ENCODE measurements around the gene STMP1. TPM values are rescaled to one million over a fixed set of nuclear protein-coding genes. Genes with fewer than 3 reads are reported as not detected.

Gene STMP1
- total RNA-seq, 1 experiment from 2014 or later: 33.6 TPM

DNA sequence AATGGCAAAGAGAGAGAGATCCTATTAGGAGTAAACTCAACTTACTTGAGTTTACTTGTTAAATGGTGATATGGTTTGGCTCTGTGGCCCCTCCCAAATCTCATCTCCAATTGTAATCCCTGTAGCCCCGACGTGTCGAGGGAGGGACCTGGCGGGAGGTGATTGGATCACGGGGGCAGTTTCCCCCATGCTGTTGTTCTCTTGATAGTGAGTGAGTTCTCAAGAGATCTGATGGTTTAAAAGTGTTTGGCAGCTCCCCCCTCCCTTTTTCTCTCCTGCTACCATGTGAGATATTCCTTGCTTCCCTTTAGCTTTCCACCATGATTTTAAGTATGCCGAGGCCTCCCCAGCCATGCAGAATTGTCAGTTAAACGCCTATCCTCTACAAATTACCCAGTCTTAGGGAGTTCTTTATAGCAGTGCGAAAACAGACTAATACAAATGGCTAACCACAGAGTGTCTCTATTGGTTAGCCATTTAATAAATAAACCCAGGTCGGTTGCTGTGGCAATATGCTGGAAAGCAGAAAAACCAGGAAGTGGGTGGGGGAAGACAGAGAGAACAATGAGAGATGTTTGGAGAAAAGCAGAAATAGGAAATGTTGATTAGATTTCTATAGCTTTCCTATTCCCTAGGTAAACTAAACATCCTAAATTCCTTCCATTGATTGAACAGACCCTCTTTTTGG is 3.0 kb upstream of the STMP1 start:
- H3K9me3 Mint-ChIP-seq (ENCODE audit: unreplicated experiment): no peaks in the 10 kb centered on the region
- DNase-seq (ENCODE audit: unreplicated experiment): no peak
- no peak overlapping the region for H3K4me3 Mint-ChIP-seq (ENCODE audit: unreplicated experiment)
- no peak overlapping the region for H3K27ac Mint-ChIP-seq (ENCODE audit: low read depth, unreplicated experiment)
- BruUV-seq (replicated peaks): no TSS peak
- ChIA-PET POLR2A (no interaction called here), CTCF (interaction anchor here (0.5 to 9.3 kb wide), 6 partner anchors 13 to 483 kb away, joined by 3 to 80 read pairs (median 4); no protein-coding TSS in a partner anchor)
- intact Hi-C loops (cut with micrococcal nuclease): no loop called here
- H3K36me3 Mint-ChIP-seq (ENCODE audit: insufficient read depth, unreplicated experiment): peaks cover 5% of the 10 kb centered on the region
- peaks cover 7% of the 10 kb centered on the region for H3K4me1 Mint-ChIP-seq (ENCODE audit: insufficient read depth, unreplicated experiment)
- no peak for TF ChIP-seq CTCF (IDR thresholded peaks at IDR 0.05; ENCODE audit: unreplicated experiment)
- H3K27me3 Mint-ChIP-seq (ENCODE audit: insufficient read depth, unreplicated experiment): no peaks in the 10 kb centered on the region

- DNase-seq (ENCODE audit: unreplicated experiment): peak; percentile 80
- POLR2A ChIA-PET: interaction anchor here (0.6 to 3.3 kb wide), 18 partner anchors 8 to 407 kb away, joined by 3 to 42 read pairs (median 5); no protein-coding TSS in a partner anchor
Observed at GRCh38 chr7:135661311-135662122, 797 bp upstream of the STMP1 start.

DNA sequence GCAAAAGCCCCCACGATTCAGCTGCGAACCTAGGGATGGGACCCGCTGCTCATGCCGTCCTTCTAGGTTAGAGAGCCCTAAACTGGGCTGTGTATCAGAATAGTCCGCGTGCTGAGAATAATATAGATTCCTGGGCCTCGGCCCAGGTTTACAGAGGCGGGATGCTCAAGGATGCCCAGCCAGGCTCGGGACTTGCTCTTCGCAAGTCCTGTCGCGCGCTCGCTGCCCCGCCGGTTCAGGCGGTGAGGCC is 266 bp upstream of the STMP1 start:
- no peaks in the 10 kb centered on the region for H3K27me3 Mint-ChIP-seq (ENCODE audit: insufficient read depth, unreplicated experiment)
- BruUV-seq (replicated peaks): no TSS peak
- no peak for DNase-seq (ENCODE audit: unreplicated experiment)
- H3K4me3 Mint-ChIP-seq (ENCODE audit: unreplicated experiment): peak overlapping the region; percentile 97
- peaks cover 6% of the 10 kb centered on the region for H3K36me3 Mint-ChIP-seq (ENCODE audit: insufficient read depth, unreplicated experiment)
- intact Hi-C loops (cut with micrococcal nuclease): no loop called here
- ChIA-PET POLR2A (interaction anchor here (0.6 to 3.5 kb wide), 23 partner anchors 8 to 408 kb away, joined by 3 to 42 read pairs (median 5); no protein-coding TSS in a partner anchor), CTCF (interaction anchor here (0.5 to 9.3 kb wide), 13 partner anchors 12 to 428 kb away, joined by 3 to 80 read pairs (median 7); no protein-coding TSS in a partner anchor)
- H3K9me3 Mint-ChIP-seq (ENCODE audit: unreplicated experiment): no peaks in the 10 kb centered on the region
- TF ChIP-seq CTCF (IDR thresholded peaks at IDR 0.05; ENCODE audit: unreplicated experiment): peak; percentile 66
- H3K4me1 Mint-ChIP-seq (ENCODE audit: insufficient read depth, unreplicated experiment): peaks cover 26% of the 10 kb centered on the region
- H3K27ac Mint-ChIP-seq (ENCODE audit: low read depth, unreplicated experiment): peak overlapping the region; percentile 98

More at GRCh38 chr7:135661311-135662122, 797 bp upstream of the STMP1 start:
- H3K27ac Mint-ChIP-seq (ENCODE audit: low read depth, unreplicated experiment): peak overlapping the region; percentile 98
- no peaks in the 10 kb centered on the region for H3K9me3 Mint-ChIP-seq (ENCODE audit: unreplicated experiment)
- CTCF ChIA-PET: interaction anchor here (0.5 to 9.3 kb wide), 14 partner anchors 11 to 428 kb away, joined by 3 to 80 read pairs (median 6); no protein-coding TSS in a partner anchor
- no peak for TF ChIP-seq CTCF (IDR thresholded peaks at IDR 0.05; ENCODE audit: unreplicated experiment)
- no peaks in the 10 kb centered on the region for H3K27me3 Mint-ChIP-seq (ENCODE audit: insufficient read depth, unreplicated experiment)
- peaks cover 5% of the 10 kb centered on the region for H3K36me3 Mint-ChIP-seq (ENCODE audit: insufficient read depth, unreplicated experiment)
- peaks cover 23% of the 10 kb centered on the region for H3K4me1 Mint-ChIP-seq (ENCODE audit: insufficient read depth, unreplicated experiment)
- H3K4me3 Mint-ChIP-seq (ENCODE audit: unreplicated experiment): peak overlapping the region; percentile 97
- TSS peak; percentile 82 for BruUV-seq (replicated peaks)
- intact Hi-C loops (cut with micrococcal nuclease): no loop called here

DNA sequence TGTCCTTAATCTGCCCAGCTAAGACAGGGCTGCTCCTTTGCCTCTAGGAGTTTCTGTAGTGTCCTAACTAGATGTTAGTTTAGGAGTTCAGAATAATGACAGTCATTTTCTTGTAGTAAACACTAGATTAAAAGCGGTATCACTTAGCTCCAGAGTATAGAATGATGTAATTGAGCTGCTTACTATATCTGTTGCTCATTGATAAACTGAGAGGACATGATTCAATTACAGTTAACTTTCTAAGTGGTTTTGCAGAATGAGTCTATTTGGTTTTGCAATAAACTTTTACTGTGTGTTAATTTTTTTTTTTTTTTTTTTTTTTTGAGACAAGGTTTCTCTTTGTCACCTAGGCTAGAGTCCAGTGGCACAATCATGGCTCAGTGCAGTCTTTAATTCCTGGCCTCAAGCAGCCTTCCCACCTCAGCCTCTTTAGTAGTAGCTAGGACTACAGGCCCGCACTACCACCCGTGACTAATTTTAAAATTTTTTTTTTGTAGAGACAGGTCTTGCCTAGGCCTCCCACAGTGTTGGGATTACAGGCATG is 1.8 kb downstream of the STMP1 start:
- Mint-ChIP-seq H3K36me3 (ENCODE audit: insufficient read depth, unreplicated experiment) (peaks cover 14% of the 10 kb centered on the region), H3K27me3 (ENCODE audit: insufficient read depth, unreplicated experiment) (no peaks in the 10 kb centered on the region), H3K27ac (ENCODE audit: low read depth, unreplicated experiment) (peak overlapping the region; percentile 98), H3K9me3 (ENCODE audit: unreplicated experiment) (no peaks in the 10 kb centered on the region), H3K4me1 (ENCODE audit: insufficient read depth, unreplicated experiment) (peaks cover 31% of the 10 kb centered on the region), H3K4me3 (ENCODE audit: unreplicated experiment) (peak overlapping the region; percentile 97)
- intact Hi-C loops (cut with micrococcal nuclease): no loop called here
- CTCF ChIA-PET: interaction anchor here (0.5 to 7.2 kb wide), 10 partner anchors 9 to 1189 kb away, joined by 3 to 68 read pairs (median 6); no protein-coding TSS in a partner anchor
- DNase-seq (ENCODE audit: unreplicated experiment): no peak
- BruUV-seq (replicated peaks): no TSS peak
- TF ChIP-seq CTCF (IDR thresholded peaks at IDR 0.05; ENCODE audit: unreplicated experiment): no peak
- POLR2A ChIA-PET: interaction anchor here (0.8 to 3.5 kb wide), 6 partner anchors 8 to 81 kb away, joined by 3 to 42 read pairs (median 14); no protein-coding TSS in a partner anchor

Data from MCF 10A (cell line).